Panc1 (cell line): ENCODE data around the gene PPIL6.

ENCODE experiments used
- POLR2AphosphoS5 ChIP-seq: IDR thresholded peaks from 2 replicates; pipeline ENCODE4 v1.6.1; 2012; ENCODE audit warnings: mild to moderate bottlenecking, low read depth, low read length, moderate library complexity
- SIN3A ChIP-seq: IDR thresholded peaks from 2 replicates; pipeline ENCODE4 v1.6.1; 2012; ENCODE audit warnings: low read depth, mild to moderate bottlenecking, low read length, moderate library complexity, borderline replicate concordance; ENCODE audit not compliant: insufficient read depth
- TF ChIP-seq, protein P1 (sequence below): fragments of 450-650 bp; IDR thresholded peaks from 2 replicates; pipeline ENCODE4 v1.5.1; 2017; ENCODE audit warnings: mild to moderate bottlenecking
- TF ChIP-seq, protein P2 (sequence below), 2 experiments: IDR thresholded peaks; 2 replicates each; pipeline ENCODE4 v1.6.1; 2011 to 2012; ENCODE audit warnings: low read depth in 2 of 2, control low read depth in 1 of 2, low read length in 1 of 2, mild to moderate bottlenecking in 1 of 2, moderate library complexity in 1 of 2; ENCODE audit not compliant: insufficient read depth in 1 of 2

DNA sequence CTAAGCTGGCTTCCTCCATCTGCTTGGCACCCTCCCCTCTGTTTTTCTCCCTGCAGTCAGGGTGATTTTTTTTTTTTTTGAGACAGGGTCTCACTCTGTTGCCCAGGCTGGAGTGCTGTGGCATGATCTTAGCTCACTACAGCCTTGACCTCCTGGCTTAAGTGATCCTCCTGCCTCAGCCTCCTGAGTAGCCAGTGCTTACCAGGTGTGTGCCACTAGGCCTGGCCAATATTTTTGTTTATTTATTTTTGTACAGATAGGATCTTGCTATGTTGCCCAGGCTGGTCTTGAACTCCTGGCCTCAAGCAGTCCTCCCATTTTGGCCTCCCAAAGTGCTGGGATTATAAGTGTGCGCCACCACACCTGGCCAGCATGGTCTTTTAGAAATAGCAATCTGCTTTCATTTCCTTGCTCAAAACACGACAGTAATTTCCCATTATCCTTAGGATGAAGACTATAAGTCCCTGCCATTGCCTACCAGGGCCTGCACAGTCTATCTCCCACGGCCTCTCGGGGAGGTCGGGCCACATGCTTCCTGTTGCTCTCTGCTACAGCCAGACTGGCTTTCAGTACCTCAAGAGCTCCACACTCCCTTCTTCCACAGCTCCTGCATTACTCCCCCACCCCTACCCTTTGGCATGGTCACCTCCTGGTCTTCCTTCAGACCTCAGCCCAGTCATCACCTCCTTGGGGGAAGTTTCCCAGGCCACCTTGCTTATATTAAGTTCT, 47.1 kb downstream of the PPIL6 start:
- TF ChIP-seq, protein P1, sequence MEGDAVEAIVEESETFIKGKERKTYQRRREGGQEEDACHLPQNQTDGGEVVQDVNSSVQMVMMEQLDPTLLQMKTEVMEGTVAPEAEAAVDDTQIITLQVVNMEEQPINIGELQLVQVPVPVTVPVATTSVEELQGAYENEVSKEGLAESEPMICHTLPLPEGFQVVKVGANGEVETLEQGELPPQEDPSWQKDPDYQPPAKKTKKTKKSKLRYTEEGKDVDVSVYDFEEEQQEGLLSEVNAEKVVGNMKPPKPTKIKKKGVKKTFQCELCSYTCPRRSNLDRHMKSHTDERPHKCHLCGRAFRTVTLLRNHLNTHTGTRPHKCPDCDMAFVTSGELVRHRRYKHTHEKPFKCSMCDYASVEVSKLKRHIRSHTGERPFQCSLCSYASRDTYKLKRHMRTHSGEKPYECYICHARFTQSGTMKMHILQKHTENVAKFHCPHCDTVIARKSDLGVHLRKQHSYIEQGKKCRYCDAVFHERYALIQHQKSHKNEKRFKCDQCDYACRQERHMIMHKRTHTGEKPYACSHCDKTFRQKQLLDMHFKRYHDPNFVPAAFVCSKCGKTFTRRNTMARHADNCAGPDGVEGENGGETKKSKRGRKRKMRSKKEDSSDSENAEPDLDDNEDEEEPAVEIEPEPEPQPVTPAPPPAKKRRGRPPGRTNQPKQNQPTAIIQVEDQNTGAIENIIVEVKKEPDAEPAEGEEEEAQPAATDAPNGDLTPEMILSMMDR: no peak
- no peak for TF ChIP-seq SIN3A
- TF ChIP-seq, protein P2, sequence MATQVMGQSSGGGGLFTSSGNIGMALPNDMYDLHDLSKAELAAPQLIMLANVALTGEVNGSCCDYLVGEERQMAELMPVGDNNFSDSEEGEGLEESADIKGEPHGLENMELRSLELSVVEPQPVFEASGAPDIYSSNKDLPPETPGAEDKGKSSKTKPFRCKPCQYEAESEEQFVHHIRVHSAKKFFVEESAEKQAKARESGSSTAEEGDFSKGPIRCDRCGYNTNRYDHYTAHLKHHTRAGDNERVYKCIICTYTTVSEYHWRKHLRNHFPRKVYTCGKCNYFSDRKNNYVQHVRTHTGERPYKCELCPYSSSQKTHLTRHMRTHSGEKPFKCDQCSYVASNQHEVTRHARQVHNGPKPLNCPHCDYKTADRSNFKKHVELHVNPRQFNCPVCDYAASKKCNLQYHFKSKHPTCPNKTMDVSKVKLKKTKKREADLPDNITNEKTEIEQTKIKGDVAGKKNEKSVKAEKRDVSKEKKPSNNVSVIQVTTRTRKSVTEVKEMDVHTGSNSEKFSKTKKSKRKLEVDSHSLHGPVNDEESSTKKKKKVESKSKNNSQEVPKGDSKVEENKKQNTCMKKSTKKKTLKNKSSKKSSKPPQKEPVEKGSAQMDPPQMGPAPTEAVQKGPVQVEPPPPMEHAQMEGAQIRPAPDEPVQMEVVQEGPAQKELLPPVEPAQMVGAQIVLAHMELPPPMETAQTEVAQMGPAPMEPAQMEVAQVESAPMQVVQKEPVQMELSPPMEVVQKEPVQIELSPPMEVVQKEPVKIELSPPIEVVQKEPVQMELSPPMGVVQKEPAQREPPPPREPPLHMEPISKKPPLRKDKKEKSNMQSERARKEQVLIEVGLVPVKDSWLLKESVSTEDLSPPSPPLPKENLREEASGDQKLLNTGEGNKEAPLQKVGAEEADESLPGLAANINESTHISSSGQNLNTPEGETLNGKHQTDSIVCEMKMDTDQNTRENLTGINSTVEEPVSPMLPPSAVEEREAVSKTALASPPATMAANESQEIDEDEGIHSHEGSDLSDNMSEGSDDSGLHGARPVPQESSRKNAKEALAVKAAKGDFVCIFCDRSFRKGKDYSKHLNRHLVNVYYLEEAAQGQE (IDR thresholded peaks at IDR 0.05; ENCODE audit: insufficient read depth in 1 of 2, low read depth in 2 of 2, low read length in 1 of 2): no peak
- no peak for TF ChIP-seq POLR2AphosphoS5
